ENCODE data around the gene PIM1.
A peak's percentile ranks its signal among the peaks of the same experiment; 100 is the strongest.

PIM1 gene

GRCh38 chr6:37222125-37222967 lies 52.4 kb downstream of the PIM1 start:
- Histone ChIP-seq H3K79me2 (ENCODE audit: low read length) (no peaks in the 10 kb centered on the region), H3K27ac (ENCODE audit: low read length) (no peak overlapping the region), H4K20me1 (ENCODE audit: insufficient read depth, low read length) (no peaks in the 10 kb centered on the region), H3K36me3 (replicated peaks; ENCODE audit: insufficient read depth, low read length) (no peaks in the 10 kb centered on the region), H3K4me2 (ENCODE audit: low read depth, low read length) (peak overlapping the region; percentile 73), H3K9ac (ENCODE audit: low read length) (peak overlapping the region; percentile 27; the same call in 1 of the 2 replicates), H3K4me1 (ENCODE audit: low read length) (peaks cover 8% of the 10 kb centered on the region), H3K27me3 (replicated peaks; ENCODE audit: insufficient read depth, low read length) (no peaks in the 10 kb centered on the region), H3F3A (ENCODE audit: insufficient read depth, low read length) (peaks cover 14% of the 10 kb centered on the region; the same call in 1 of the 2 replicates), H2AFZ (ENCODE audit: low read length) (peak overlapping the region; percentile 74), H3K4me3 (ENCODE audit: low read length) (peak overlapping the region; percentile 63), H3K9me2 (replicated peaks; ENCODE audit: insufficient read depth, low read length) (no peaks in the 10 kb centered on the region), H3K9me3 (replicated peaks; ENCODE audit: insufficient read depth, low read length) (no peaks in the 10 kb centered on the region)
- peak; percentile 87 for DNase-seq
- TF ChIP-seq CTCF (IDR thresholded peaks at IDR 0.05; ENCODE audit: low read length), result no peak
- no peak for TF ChIP-seq EZH2 (optimal IDR thresholded peaks at IDR 0.05; ENCODE audit: low read depth, low read length)
- no peak for TF ChIP-seq EZH2phosphoT487 (IDR thresholded peaks at IDR 0.05; ENCODE audit: low read length)

GRCh38 chr6:37222992-37223391 lies 53.0 kb downstream of the PIM1 start:
- Histone ChIP-seq H3K79me2 (ENCODE audit: low read length) (no peaks in the 10 kb centered on the region), H3K4me3 (ENCODE audit: low read length) (peak overlapping the region; percentile 63), H3K27ac (ENCODE audit: low read length) (no peak overlapping the region), H3K9me3 (replicated peaks; ENCODE audit: insufficient read depth, low read length) (no peaks in the 10 kb centered on the region), H3K9ac (ENCODE audit: low read length) (peak overlapping the region; percentile 27; the same call in 1 of the 2 replicates), H3F3A (ENCODE audit: insufficient read depth, low read length) (peaks cover 14% of the 10 kb centered on the region; the same call in 1 of the 2 replicates), H3K4me1 (ENCODE audit: low read length) (peaks cover 8% of the 10 kb centered on the region), H2AFZ (ENCODE audit: low read length) (peak overlapping the region; percentile 74), H4K20me1 (ENCODE audit: insufficient read depth, low read length) (no peaks in the 10 kb centered on the region), H3K9me2 (replicated peaks; ENCODE audit: insufficient read depth, low read length) (no peaks in the 10 kb centered on the region), H3K27me3 (replicated peaks; ENCODE audit: insufficient read depth, low read length) (no peaks in the 10 kb centered on the region), H3K4me2 (ENCODE audit: low read depth, low read length) (peak overlapping the region; percentile 73), H3K36me3 (replicated peaks; ENCODE audit: insufficient read depth, low read length) (no peaks in the 10 kb centered on the region)
- DNase-seq, result no peak
- no peak for TF ChIP-seq EZH2phosphoT487 (IDR thresholded peaks at IDR 0.05; ENCODE audit: low read length)
- no peak for TF ChIP-seq EZH2 (optimal IDR thresholded peaks at IDR 0.05; ENCODE audit: low read depth, low read length)
- TF ChIP-seq CTCF (IDR thresholded peaks at IDR 0.05; ENCODE audit: low read length), result no peak

Data from MM.1S (cell line).